Progenitor cell of endocrine pancreas (in vitro differentiated cells): ENCODE data around the gene ZKSCAN1. TPM values are rescaled to one million over a fixed set of nuclear protein-coding genes. Genes with fewer than 3 reads are reported as not detected.
"Not testable (repeated sequence)": the region's sequence is repeated elsewhere in the genome, so short reads cannot be mapped to it uniquely, and the experiment has no call there.

Experiments used
- DNase-seq: peaks from one replicate; pipeline ENCODE4 v3.0.0; 2021; ENCODE audit warnings: low spot score; ENCODE audit not compliant: unreplicated experiment
- H3K27ac Mint-ChIP-seq: 2 replicates; pipeline ENCODE4 v1.8.0; 2021; ENCODE audit warnings: mild to moderate bottlenecking, moderate library complexity, mixed read lengths
- H3K27me3 Mint-ChIP-seq: 2 replicates; pipeline ENCODE4 v1.8.0; 2021; ENCODE audit warnings: mixed read lengths
- H3K36me3 Mint-ChIP-seq: 2 replicates; pipeline ENCODE4 v1.8.0; 2022; ENCODE audit warnings: mixed read lengths; ENCODE audit not compliant: insufficient read depth
- H3K4me1 Mint-ChIP-seq: 2 replicates; pipeline ENCODE4 v1.8.0; 2021; ENCODE audit warnings: low read depth, mixed read lengths
- H3K4me3 Mint-ChIP-seq: 2 replicates; pipeline ENCODE4 v1.8.0; 2021; ENCODE audit warnings: low read depth, mild to moderate bottlenecking, moderate library complexity, mixed read lengths
- H3K9me3 Mint-ChIP-seq: 2 replicates; pipeline ENCODE4 v1.8.0; 2021; ENCODE audit warnings: low read depth, mixed read lengths
- total RNA-seq: library from RNA; stranded (reverse); gene quantifications from 2 replicates; pipeline ENCODE4 v1.2.1, GENCODE V29; 2021
- TF ChIP-seq, protein P1 (sequence below): fragments of 200-600 bp; sonication (generic); IDR thresholded peaks from one replicate; pipeline ENCODE4 v1.5.0; 2021; ENCODE audit warnings: antibody characterized with exemption, mild to moderate bottlenecking; ENCODE audit not compliant: unreplicated experiment

Gene ZKSCAN1
- total RNA-seq, 1 donor from 2014 or later: 209 TPM

DNA sequence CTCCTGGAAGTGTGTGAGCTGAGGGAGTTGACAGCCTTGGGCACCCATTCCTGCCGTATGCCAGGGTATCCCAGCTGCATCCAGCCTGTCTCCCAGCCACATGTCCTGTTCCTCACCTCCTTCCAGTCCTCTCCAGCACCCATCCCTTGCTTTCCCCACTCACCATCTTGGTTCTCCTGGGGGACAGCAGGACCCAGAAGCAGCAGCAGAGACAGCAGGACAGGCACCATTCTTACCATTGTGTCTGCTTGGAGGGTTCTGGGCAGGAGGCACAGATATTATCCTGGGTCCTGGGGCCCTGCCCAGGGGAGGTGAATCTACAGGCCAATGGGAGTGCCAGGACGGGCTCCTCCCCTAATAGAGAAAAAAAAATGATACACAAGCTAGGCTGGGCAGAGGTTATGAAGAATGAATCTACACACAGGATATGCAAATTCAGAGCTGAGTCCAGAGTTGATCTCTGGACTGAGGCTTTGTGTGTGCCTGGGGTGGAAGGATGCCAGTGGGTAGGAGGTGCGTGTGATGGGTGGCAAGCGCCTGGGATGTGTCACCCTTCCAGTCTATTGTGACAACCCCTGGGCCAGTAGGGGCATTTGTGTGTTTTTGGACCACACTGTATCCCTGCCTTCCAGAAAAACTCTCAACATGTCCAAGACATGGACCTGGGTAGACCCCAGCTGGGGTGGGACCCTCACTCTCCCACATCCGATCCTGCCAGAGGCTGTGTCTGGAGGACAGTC lies 39.4 kb upstream of the ZKSCAN1 start, which contains the start of gene AZGP1:
Gene AZGP1 (minus strand): TSS at position 250 of the 740 bp plus-strand sequence. CDS start 11 bp downstream, at position 239.
- Mint-ChIP-seq H3K27ac (no peak within 1 kb of the TSS), H3K4me1 (no peaks in the 10 kb centered on the region), H3K27me3 (peaks cover 9% of the 10 kb centered on the region), H3K4me3 (no peak within 1 kb of the TSS), H3K36me3 (no peaks in the 10 kb centered on the region), H3K9me3 (no peaks in the 10 kb centered on the region)
- TF ChIP-seq, protein P1, sequence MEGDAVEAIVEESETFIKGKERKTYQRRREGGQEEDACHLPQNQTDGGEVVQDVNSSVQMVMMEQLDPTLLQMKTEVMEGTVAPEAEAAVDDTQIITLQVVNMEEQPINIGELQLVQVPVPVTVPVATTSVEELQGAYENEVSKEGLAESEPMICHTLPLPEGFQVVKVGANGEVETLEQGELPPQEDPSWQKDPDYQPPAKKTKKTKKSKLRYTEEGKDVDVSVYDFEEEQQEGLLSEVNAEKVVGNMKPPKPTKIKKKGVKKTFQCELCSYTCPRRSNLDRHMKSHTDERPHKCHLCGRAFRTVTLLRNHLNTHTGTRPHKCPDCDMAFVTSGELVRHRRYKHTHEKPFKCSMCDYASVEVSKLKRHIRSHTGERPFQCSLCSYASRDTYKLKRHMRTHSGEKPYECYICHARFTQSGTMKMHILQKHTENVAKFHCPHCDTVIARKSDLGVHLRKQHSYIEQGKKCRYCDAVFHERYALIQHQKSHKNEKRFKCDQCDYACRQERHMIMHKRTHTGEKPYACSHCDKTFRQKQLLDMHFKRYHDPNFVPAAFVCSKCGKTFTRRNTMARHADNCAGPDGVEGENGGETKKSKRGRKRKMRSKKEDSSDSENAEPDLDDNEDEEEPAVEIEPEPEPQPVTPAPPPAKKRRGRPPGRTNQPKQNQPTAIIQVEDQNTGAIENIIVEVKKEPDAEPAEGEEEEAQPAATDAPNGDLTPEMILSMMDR: no peak
- DNase-seq: no peak

DNA sequence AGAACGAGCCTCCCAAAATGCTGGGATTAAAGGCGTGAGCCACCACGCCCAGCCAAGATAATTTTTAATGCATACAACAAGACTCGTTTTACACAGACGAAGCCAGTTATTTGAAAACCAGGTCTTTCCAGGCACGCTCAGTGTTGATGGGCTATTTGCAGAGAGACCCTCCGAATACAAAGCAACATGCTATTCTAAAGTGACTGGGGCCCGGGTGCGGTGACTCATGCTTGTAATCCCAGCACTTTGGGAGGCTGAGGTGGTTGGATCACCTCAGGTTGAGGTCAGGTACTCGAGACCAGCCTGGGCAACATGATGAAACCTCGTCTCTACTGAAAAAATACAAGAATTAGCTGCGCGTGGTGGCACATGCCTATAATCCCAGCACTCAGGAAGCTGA lies 38.8 kb upstream of the ZKSCAN1 start:
- Mint-ChIP-seq H3K27ac (no peak overlapping the region), H3K4me3 (no peak overlapping the region), H3K4me1 (no peaks in the 10 kb centered on the region), H3K27me3 (peaks cover 12% of the 10 kb centered on the region), H3K36me3 (no peaks in the 10 kb centered on the region), H3K9me3 (no peaks in the 10 kb centered on the region)
- TF ChIP-seq, protein P1: no peak
- DNase-seq: no peak

DNA sequence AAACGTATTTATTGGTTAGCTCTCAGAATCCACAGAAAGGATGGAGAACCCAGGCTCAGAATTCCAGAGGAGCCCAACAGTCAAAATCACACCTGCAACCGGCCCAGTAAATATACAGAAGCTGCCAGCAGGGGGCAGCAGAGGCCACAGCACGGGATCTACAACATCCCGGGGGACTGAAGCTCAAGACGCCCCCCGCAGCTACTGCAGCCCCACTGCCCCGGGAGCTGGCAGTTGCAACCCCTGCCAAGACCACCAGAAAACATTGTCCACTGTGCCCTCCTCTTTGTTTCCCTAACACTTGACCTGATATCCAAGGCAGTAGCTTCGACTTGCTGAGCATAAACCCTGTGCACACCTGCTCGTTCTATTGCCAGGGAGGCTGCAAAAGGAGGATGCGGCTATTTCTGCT lies 35.6 kb upstream of the ZKSCAN1 start:
- not testable (repeated sequence) for H3K4me1 Mint-ChIP-seq, H3K4me3 Mint-ChIP-seq, H3K9me3 Mint-ChIP-seq, H3K27ac Mint-ChIP-seq, H3K36me3 Mint-ChIP-seq
- DNase-seq: peak; percentile 57
- peaks cover 22% of the 10 kb centered on the region for H3K27me3 Mint-ChIP-seq
- TF ChIP-seq, protein P1: peak; percentile 78

DNA sequence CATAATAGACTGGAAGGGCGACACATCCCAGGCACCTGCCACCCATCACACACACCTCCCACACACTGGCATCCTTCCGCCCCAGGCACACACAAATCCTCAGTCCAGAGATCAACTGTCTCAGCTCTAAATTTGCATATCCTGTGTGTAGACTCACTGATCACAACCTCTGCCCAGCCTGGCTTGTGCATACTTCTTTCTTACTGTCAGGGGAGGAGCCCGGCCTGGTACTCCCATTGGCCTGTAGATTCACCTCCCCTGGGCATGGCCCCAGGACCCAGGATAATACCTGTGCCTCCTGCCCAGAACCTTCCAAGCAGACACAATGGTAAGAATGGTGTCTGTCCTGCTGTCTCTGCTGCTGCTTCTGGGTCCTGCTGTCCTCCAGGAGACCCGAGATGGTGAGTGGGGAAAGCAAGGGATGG lies 34.9 kb upstream of the ZKSCAN1 start:
- H3K27ac Mint-ChIP-seq, H3K4me3 Mint-ChIP-seq, H3K4me1 Mint-ChIP-seq, H3K36me3 Mint-ChIP-seq, H3K9me3 Mint-ChIP-seq, DNase-seq: not testable (repeated sequence)
- peaks cover 20% of the 10 kb centered on the region for H3K27me3 Mint-ChIP-seq

DNA sequence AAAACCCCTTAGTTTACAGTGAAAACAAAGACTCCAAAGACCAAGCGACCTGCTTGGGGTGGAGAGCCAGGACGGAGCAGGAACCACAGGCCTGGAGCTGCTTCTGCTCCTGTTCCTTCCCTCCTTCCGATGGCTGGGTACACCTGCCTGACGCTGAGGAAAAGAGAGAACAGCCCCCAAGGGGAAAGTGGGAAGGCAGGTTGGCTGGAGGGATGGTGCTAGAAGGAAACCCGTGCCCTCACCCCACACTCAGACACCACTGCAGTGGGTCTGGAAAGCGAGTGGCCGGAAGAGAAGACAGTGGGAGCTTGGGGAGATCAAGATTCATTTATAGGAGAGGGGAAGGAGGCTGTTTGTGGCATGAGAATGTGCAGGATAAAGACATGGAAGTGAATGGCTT lies 34.3 kb upstream of the ZKSCAN1 start:
- not testable (repeated sequence) for H3K36me3 Mint-ChIP-seq, H3K9me3 Mint-ChIP-seq, DNase-seq, H3K27ac Mint-ChIP-seq, H3K4me1 Mint-ChIP-seq, H3K4me3 Mint-ChIP-seq
- peaks cover 16% of the 10 kb centered on the region for H3K27me3 Mint-ChIP-seq

DNA sequence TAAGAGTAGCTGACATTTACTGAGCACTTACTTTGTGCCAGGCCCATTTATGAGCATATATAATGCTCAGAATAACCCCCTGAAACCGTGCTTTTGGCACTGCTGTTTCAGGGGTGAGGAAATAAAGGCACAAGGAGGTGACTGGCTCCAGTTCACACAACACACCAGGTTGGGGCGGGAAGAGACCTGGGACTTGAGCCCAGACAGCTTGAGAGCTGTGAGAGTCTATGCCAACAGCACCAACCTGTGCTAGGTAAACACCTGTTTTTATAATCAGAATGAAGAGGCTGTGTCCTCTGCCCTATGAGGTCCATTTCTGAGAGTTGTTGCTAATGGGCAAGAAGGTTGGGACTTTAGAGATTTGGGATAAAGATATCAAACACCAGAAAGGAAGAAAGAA lies 30.8 kb upstream of the ZKSCAN1 start:
- peaks cover 20% of the 10 kb centered on the region for H3K27me3 Mint-ChIP-seq

DNA sequence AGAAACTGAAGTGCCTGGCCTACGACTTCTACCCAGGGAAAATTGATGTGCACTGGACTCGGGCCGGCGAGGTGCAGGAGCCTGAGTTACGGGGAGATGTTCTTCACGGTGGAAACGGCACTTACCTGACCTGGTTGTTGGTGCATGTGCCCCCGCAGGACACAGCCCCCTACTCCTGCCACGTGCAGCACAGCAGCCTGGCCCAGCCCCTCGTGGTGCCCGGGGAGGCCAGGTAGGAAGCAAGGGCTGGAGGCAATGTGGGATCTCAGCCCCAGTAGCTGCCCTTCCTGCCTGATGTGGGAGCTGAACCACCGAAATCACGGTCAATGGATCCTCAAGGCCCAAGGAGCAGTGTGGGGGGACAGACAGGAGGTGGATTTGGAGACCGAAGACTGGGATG lies 28.1 kb upstream of the ZKSCAN1 start:
- H3K9me3 Mint-ChIP-seq, H3K4me3 Mint-ChIP-seq, H3K4me1 Mint-ChIP-seq, DNase-seq, H3K27ac Mint-ChIP-seq, H3K36me3 Mint-ChIP-seq: not testable (repeated sequence)
- peaks cover 16% of the 10 kb centered on the region for H3K27me3 Mint-ChIP-seq

More for the DNA sequence above, 30.8 kb upstream of the ZKSCAN1 start:
- no peaks in the 10 kb centered on the region for H3K36me3 Mint-ChIP-seq
- TF ChIP-seq, protein P1: no peak
- H3K27ac Mint-ChIP-seq: no peak overlapping the region
- H3K9me3 Mint-ChIP-seq: no peaks in the 10 kb centered on the region
- no peaks in the 10 kb centered on the region for H3K4me1 Mint-ChIP-seq
- DNase-seq: no peak
- H3K4me3 Mint-ChIP-seq: no peak overlapping the region
